IMR-90 (cell line): ENCODE data around the gene OGFR. TPM values are rescaled to one million over a fixed set of nuclear protein-coding genes. Genes with fewer than 3 reads are reported as not detected.

Source experiments
- ATAC-seq: fragments of 200-7000 bp; cut with Tn5 transposase; 2 replicates; pipeline ENCODE4 v1.9.1; 2020; ENCODE audit warnings: low read depth, mild to moderate bottlenecking, moderate library complexity
- BruUV-seq: library from RNA; stranded (reverse); fragments of 400-500 nt; replicated peaks from 2 replicates; lab custom pipeline; 2021; lab: Mats Ljungman, UMichigan
- CTCF ChIA-PET: fragments of 300-600 bp; formaldehyde crosslinking; extraction: SDS; loops from one replicate; lab custom pipeline; 2021; ENCODE audit warnings: antibody characterized with exemption; lab: Yijun Ruan, JAX
- POLR2A ChIA-PET: fragments of 300-600 bp; sonication (Branson Sonifier 250); formaldehyde crosslinking; loops from one replicate; lab custom pipeline; 2022; ENCODE audit warnings: antibody characterized with exemption; ENCODE audit not compliant: unreplicated experiment; lab: Charles Lee
- DNase-seq: peaks from one replicate; pipeline ENCODE4 v3.0.0; 2013
- H2AFZ ChIP-seq: replicated peaks from 2 replicates; pipeline ENCODE3; 2013; ENCODE audit warnings: low read length, mild to moderate bottlenecking; ENCODE audit not compliant: poor library complexity
- H2AK5ac ChIP-seq: 2 replicates; pipeline ENCODE4 v1.6.1; 2013; ENCODE audit warnings: low read depth, low read length, inconsistent platforms
- H2AK9ac ChIP-seq: replicated peaks from 2 replicates; pipeline ENCODE3; 2013; ENCODE audit warnings: mild to moderate bottlenecking, low read depth, low read length, moderate library complexity; ENCODE audit not compliant: poor library complexity
- H2BK120ac ChIP-seq: 2 replicates; pipeline ENCODE4 v1.6.1; 2013; ENCODE audit warnings: low read depth, low read length, inconsistent platforms
- H2BK15ac ChIP-seq: 3 replicates; pipeline ENCODE4 v1.6.1; 2013; ENCODE audit warnings: low read depth, low read length, inconsistent platforms
- H2BK20ac ChIP-seq: 2 replicates; pipeline ENCODE4 v1.6.1; 2013; ENCODE audit warnings: low read depth, mild to moderate bottlenecking, inconsistent platforms, low read length, moderate library complexity
- H2BK5ac ChIP-seq: 2 replicates; pipeline ENCODE4 v1.6.1; 2013; ENCODE audit warnings: mild to moderate bottlenecking, low read depth, low read length, inconsistent platforms; ENCODE audit not compliant: poor library complexity, severe bottlenecking
- H3K14ac ChIP-seq: replicated peaks from 2 replicates; pipeline ENCODE4 v1.6.1; 2013; ENCODE audit warnings: low read depth, low read length, inconsistent platforms
- H3K18ac ChIP-seq: 2 replicates; pipeline ENCODE4 v1.6.1; 2013; ENCODE audit warnings: low read depth, low read length, control low read depth
- H3K23ac ChIP-seq: 2 replicates; pipeline ENCODE4 v1.6.1; 2013; ENCODE audit warnings: low read depth, low read length, inconsistent platforms
- H3K27ac ChIP-seq: 2 replicates; pipeline ENCODE4 v1.5.1; 2013; ENCODE audit warnings: mild to moderate bottlenecking, control low read depth, low read length; ENCODE audit not compliant: insufficient read depth
- H3K27me3 ChIP-seq: 2 replicates; pipeline ENCODE4 v1.6.1; 2013; ENCODE audit warnings: low read length; ENCODE audit not compliant: control insufficient read depth, insufficient read depth
- H3K36me3 ChIP-seq: 2 replicates; pipeline ENCODE4 v1.6.1; 2013; ENCODE audit warnings: low read length, mixed read lengths; ENCODE audit not compliant: control insufficient read depth, insufficient read depth
- H3K4ac ChIP-seq: 2 replicates; pipeline ENCODE4 v1.6.1; 2013; ENCODE audit warnings: low read depth, low read length, inconsistent platforms
- H3K4me1 ChIP-seq: 2 replicates; pipeline ENCODE4 v1.6.1; 2013; ENCODE audit warnings: low read length, mixed read lengths; ENCODE audit not compliant: control insufficient read depth, insufficient read depth
- H3K4me2 ChIP-seq: 2 replicates; pipeline ENCODE4 v1.6.1; 2013; ENCODE audit warnings: low read depth, mild to moderate bottlenecking, control low read depth, low read length, moderate library complexity
- H3K4me3 ChIP-seq: 2 replicates; pipeline ENCODE4 v1.5.1; 2013; ENCODE audit warnings: low read depth, mild to moderate bottlenecking, control low read depth, low read length, moderate library complexity; ENCODE audit not compliant: insufficient read depth
- H3K56ac ChIP-seq: 2 replicates; pipeline ENCODE4 v1.6.1; 2013; ENCODE audit warnings: low read length, inconsistent platforms; ENCODE audit not compliant: insufficient read depth; ENCODE audit errors: extremely low read depth
- H3K79me1 ChIP-seq, 2 experiments: 2 replicates each; pipeline ENCODE4 v1.6.1; 2013; ENCODE audit warnings: low read length in 2 of 2, inconsistent platforms in 1 of 2, low read depth in 1 of 2
- H3K9ac ChIP-seq: 2 replicates; pipeline ENCODE4 v1.6.1; 2013; ENCODE audit warnings: low read depth, low read length, control low read depth
- H3K9me1 ChIP-seq: 2 replicates; pipeline ENCODE4 v1.6.1; 2013; ENCODE audit warnings: low read length, inconsistent platforms; ENCODE audit not compliant: insufficient read depth
- H3K9me3 ChIP-seq: 2 replicates; pipeline ENCODE4 v1.6.1; 2013; ENCODE audit warnings: low read length; ENCODE audit not compliant: control insufficient read depth, insufficient read depth
- H4K20me1 ChIP-seq: 2 replicates; pipeline ENCODE4 v1.6.1; 2013; ENCODE audit warnings: low read length, inconsistent platforms; ENCODE audit not compliant: insufficient read depth
- H4K5ac ChIP-seq: 2 replicates; pipeline ENCODE4 v1.6.1; 2013; ENCODE audit warnings: mild to moderate bottlenecking, low read depth, low read length, control low read depth
- H4K8ac ChIP-seq, 2 experiments: 2 replicates each; pipeline ENCODE4 v1.6.1; 2013; ENCODE audit warnings: low read depth in 2 of 2, low read length in 2 of 2, control low read depth in 1 of 2, inconsistent platforms in 1 of 2
- H4K91ac ChIP-seq: 2 replicates; pipeline ENCODE4 v1.6.1; 2013; ENCODE audit warnings: low read depth, low read length, inconsistent platforms; ENCODE audit not compliant: insufficient read depth
- BHLHE40 ChIP-seq: fragments of 150-350 bp; IDR thresholded peaks from 2 replicates; pipeline ENCODE4 v1.6.1; 2016; ENCODE audit warnings: mild to moderate bottlenecking, low read depth, low read length
- CHD1 ChIP-seq: IDR thresholded peaks from 2 replicates; pipeline ENCODE4 v1.6.1; 2012; ENCODE audit warnings: low read depth, low read length, improper control_type of control experiment
- FOS ChIP-seq: fragments of 150-350 bp; IDR thresholded peaks from 2 replicates; pipeline ENCODE4 v1.6.1; 2016; ENCODE audit warnings: low read depth, low read length
- MAZ ChIP-seq: IDR thresholded peaks from 2 replicates; pipeline ENCODE4 v1.6.1; 2012; ENCODE audit warnings: low read depth, mild to moderate bottlenecking, low read length, improper control_type of control experiment, moderate library complexity, borderline replicate concordance
- MXI1 ChIP-seq: IDR thresholded peaks from 2 replicates; pipeline ENCODE4 v1.6.1; 2012; ENCODE audit warnings: low read depth, mild to moderate bottlenecking, low read length, moderate library complexity, borderline replicate concordance
- NFE2L2 ChIP-seq: fragments of 150-350 bp; IDR thresholded peaks from 2 replicates; pipeline ENCODE4 v1.6.1; 2016; ENCODE audit warnings: low read depth, mild to moderate bottlenecking, low read length
- POLR2A ChIP-seq: IDR thresholded peaks from 2 replicates; pipeline ENCODE4 v1.6.1; 2012; ENCODE audit warnings: mild to moderate bottlenecking, low read depth, low read length
- RAD21 ChIP-seq: IDR thresholded peaks from 2 replicates; pipeline ENCODE4 v1.6.1; 2012; ENCODE audit warnings: low read length, improper control_type of control experiment
- RFX5 ChIP-seq: IDR thresholded peaks from 2 replicates; pipeline ENCODE4 v1.8.0; 2012; ENCODE audit warnings: low read depth, mild to moderate bottlenecking, low read length, moderate library complexity
- WGBS, 2 experiments: methylation state at CpG; one replicate each; pipeline versions ENCODE4 v1.1.5 to v1.1.7; 2013; ENCODE audit warnings: missing lambda C conversion rate in 2 of 2; ENCODE audit not compliant: insufficient read length in 1 of 2; ENCODE audit errors: extremely low coverage in 2 of 2; 5-methylcytosine and 5-hydroxymethylcytosine counted together
- dilution Hi-C: fragments of 300-500 bp; cut with HindIII; formaldehyde crosslinking; loops from one replicate; pipeline ENCODE4 v1.14.3; 2018; ENCODE audit warnings: low sequenced_read_pairs; ENCODE audit not compliant: unreplicated experiment
- in situ Hi-C: fragments of 300-500 bp; cut with MboI; formaldehyde crosslinking; loops from 3 replicates; pipeline ENCODE4 v1.14.3; 2019; ENCODE audit warnings: low sequenced_read_pairs, inconsistent platforms, mixed read lengths
- intact Hi-C: fragments of 100-400 bp; cut with micrococcal nuclease; formaldehyde crosslinking; loops from 2 replicates; pipeline ENCODE4 v1.10.0; 2022
- polyA plus RNA-seq, 3 experiments: library from polyadenylated mRNA; depleted of rRNA; stranded (reverse); fragments of >200 nt; gene quantifications; 2 replicates each; pipeline ENCODE4 v1.2.3, GENCODE V29; 2012; ENCODE audit warnings: low replicate concordance in 1 of 3
- total RNA-seq: library from RNA; depleted of rRNA; stranded (reverse); fragments of >200 nt; gene quantifications from 2 replicates; pipeline ENCODE4 v1.2.3, GENCODE V29; 2012
- TF ChIP-seq, protein P1 (sequence below): fragments of 150-350 bp; IDR thresholded peaks from 2 replicates; pipeline ENCODE4 v1.6.1; 2017; ENCODE audit warnings: mild to moderate bottlenecking, antibody characterized with exemption, low read length, low read depth
- TF ChIP-seq, protein P2 (sequence below): fragments of 150-350 bp; IDR thresholded peaks from 2 replicates; pipeline ENCODE4 v1.6.1; 2016; ENCODE audit warnings: low read depth, mild to moderate bottlenecking, low read length, moderate library complexity, borderline replicate concordance
- TF ChIP-seq, protein P3 (sequence below): conservative IDR thresholded peaks from 2 replicates; pipeline ENCODE4 v1.5.1; 2012; ENCODE audit warnings: mild to moderate bottlenecking, low read depth, low read length, improper control_type of control experiment

Gene OGFR
- total and polyA plus RNA-seq, 2 of the 4 experiments (the other 2 are of a cell fraction), result 22.4 to 30.1 TPM

DNA sequence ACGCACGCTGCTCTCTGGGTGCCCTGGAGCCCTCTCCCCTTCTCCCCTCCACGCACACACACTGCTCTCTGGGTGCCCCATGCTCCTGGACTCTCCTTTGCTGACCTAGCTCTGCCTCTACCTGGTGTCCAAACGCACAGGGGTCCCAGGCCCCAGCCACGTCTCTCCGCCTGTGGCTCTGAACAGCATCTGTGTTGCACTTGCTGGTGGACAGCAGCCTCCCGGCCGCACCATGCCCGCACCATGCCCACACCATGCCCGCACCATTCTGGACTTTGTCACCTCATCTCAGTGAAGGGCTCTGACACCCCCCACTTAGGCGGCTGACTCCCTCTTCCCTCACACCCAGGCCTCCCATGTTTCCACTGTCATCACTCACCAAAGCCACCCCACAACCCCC lies 35.2 kb downstream of the OGFR start:
- H3K23ac ChIP-seq, result no peak overlapping the region
- BruUV-seq, result no TSS peak

More for the DNA sequence above, 35.2 kb downstream of the OGFR start:
- Histone ChIP-seq H2AFZ (no peak overlapping the region), H2BK5ac (no peak overlapping the region), H2AK5ac (no peak overlapping the region), H4K8ac (no peak overlapping the region), H3K27me3 (no peaks in the 10 kb centered on the region; the same call in 1 of the 2 replicates), H3K56ac (no peak overlapping the region), H2BK15ac (no peak overlapping the region), H3K4me1 (0 out of 2 replicates have a peak, but pooled peaks cover 2% of the 10 kb centered on the region), H3K14ac (no peak overlapping the region), H3K4me2 (no peak overlapping the region), H3K18ac (no peak overlapping the region), H3K79me1 (no peaks in the 10 kb centered on the region), H3K4ac (no peak overlapping the region), H2BK120ac (no peak overlapping the region), H3K27ac (no peak overlapping the region), H4K91ac (no peak overlapping the region), H3K9me3 (no peaks in the 10 kb centered on the region), H2AK9ac (no peak overlapping the region), H3K4me3 (no peak overlapping the region), H4K5ac (no peak overlapping the region), H3K36me3 (no peaks in the 10 kb centered on the region), H3K9ac (no peak overlapping the region), H3K9me1 (no peaks in the 10 kb centered on the region), H2BK20ac (no peak overlapping the region), H4K20me1 (no peaks in the 10 kb centered on the region)
- intact Hi-C loops, result no loop called here
- in situ Hi-C loops, result no loop called here
- DNase-seq (no peak), ATAC-seq (no peak)
- ChIA-PET POLR2A (no interaction called here), CTCF (no interaction called here)
- 87% methylated on average over 8 of the region's 11 CpGs; no CpG with 5 or more reads in 1 of the 2 experiments for WGBS, 2 experiments
- TF ChIP-seq, protein P1, sequence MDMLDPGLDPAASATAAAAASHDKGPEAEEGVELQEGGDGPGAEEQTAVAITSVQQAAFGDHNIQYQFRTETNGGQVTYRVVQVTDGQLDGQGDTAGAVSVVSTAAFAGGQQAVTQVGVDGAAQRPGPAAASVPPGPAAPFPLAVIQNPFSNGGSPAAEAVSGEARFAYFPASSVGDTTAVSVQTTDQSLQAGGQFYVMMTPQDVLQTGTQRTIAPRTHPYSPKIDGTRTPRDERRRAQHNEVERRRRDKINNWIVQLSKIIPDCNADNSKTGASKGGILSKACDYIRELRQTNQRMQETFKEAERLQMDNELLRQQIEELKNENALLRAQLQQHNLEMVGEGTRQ, result no peak
- TF ChIP-seq, protein P2, sequence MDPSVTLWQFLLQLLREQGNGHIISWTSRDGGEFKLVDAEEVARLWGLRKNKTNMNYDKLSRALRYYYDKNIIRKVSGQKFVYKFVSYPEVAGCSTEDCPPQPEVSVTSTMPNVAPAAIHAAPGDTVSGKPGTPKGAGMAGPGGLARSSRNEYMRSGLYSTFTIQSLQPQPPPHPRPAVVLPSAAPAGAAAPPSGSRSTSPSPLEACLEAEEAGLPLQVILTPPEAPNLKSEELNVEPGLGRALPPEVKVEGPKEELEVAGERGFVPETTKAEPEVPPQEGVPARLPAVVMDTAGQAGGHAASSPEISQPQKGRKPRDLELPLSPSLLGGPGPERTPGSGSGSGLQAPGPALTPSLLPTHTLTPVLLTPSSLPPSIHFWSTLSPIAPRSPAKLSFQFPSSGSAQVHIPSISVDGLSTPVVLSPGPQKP, result no peak
- TF ChIP-seq RAD21, result no peak
- TF ChIP-seq FOS, result no peak
- TF ChIP-seq, protein P3, sequence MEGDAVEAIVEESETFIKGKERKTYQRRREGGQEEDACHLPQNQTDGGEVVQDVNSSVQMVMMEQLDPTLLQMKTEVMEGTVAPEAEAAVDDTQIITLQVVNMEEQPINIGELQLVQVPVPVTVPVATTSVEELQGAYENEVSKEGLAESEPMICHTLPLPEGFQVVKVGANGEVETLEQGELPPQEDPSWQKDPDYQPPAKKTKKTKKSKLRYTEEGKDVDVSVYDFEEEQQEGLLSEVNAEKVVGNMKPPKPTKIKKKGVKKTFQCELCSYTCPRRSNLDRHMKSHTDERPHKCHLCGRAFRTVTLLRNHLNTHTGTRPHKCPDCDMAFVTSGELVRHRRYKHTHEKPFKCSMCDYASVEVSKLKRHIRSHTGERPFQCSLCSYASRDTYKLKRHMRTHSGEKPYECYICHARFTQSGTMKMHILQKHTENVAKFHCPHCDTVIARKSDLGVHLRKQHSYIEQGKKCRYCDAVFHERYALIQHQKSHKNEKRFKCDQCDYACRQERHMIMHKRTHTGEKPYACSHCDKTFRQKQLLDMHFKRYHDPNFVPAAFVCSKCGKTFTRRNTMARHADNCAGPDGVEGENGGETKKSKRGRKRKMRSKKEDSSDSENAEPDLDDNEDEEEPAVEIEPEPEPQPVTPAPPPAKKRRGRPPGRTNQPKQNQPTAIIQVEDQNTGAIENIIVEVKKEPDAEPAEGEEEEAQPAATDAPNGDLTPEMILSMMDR, result no peak
- TF ChIP-seq POLR2A, result no peak
- TF ChIP-seq BHLHE40, result no peak
- no peak for TF ChIP-seq MXI1
- TF ChIP-seq RFX5, result no peak
- TF ChIP-seq NFE2L2, result no peak
- no peak for TF ChIP-seq MAZ
- TF ChIP-seq CHD1, result no peak
- dilution Hi-C loops, result no loop called here
